ENCODE data around the gene SPECC1L.

GRCh38 chr22:24233816-24234215 lies 36.8 kb upstream of the SPECC1L start:
- no peak for TF ChIP-seq CTCF (IDR thresholded peaks at IDR 0.05)
- no peak for TF ChIP-seq POLR2A (IDR thresholded peaks at IDR 0.05)
- no peak for TF ChIP-seq EP300 (IDR thresholded peaks at IDR 0.05)
- TF ChIP-seq POLR2AphosphoS5 (IDR thresholded peaks at IDR 0.05), result no peak

Measured in upper lobe of left lung (tissue), 4 donors.